A673 (cell line): Measurements from ENCODE around the gene TRIM50. TPM values are rescaled to one million over a fixed set of nuclear protein-coding genes. Genes with fewer than 3 reads are reported as not detected.
"Not testable (repeated sequence)": the region's sequence is repeated elsewhere in the genome, so short reads cannot be mapped to it uniquely, and the experiment has no call there.

ENCODE experiments used
- BruUV-seq: library from RNA; stranded (reverse); fragments of 400-500 nt; replicated peaks from 2 replicates; lab custom pipeline; 2021; lab: Mats Ljungman, UMichigan
- CTCF ChIA-PET: fragments of 300-600 bp; sonication (Branson Sonifier 250); formaldehyde crosslinking; loops from one replicate; lab custom pipeline; 2022; ENCODE audit warnings: antibody characterized with exemption; lab: Charles Lee
- POLR2A ChIA-PET: fragments of 300-600 bp; sonication (Branson Sonifier 250); formaldehyde crosslinking; loops from one replicate; lab custom pipeline; 2022; ENCODE audit warnings: antibody characterized with exemption; ENCODE audit not compliant: low non-redundant PET; lab: Charles Lee
- DNase-seq: peaks from one replicate; pipeline ENCODE4 v3.0.0-alpha.2; 2015; ENCODE audit warnings: low spot score
- H3K27ac ChIP-seq: fragments of 200-600 bp; sonication (generic); 2 replicates; pipeline ENCODE4 v1.5.1; 2016; ENCODE audit warnings: mixed run types, low read depth, mild to moderate bottlenecking, mixed read lengths, antibody characterized with exemption, low read length; ENCODE audit not compliant: poor library complexity, severe bottlenecking
- H3K27me3 ChIP-seq: fragments of 200-600 bp; sonication (generic); replicated peaks from 2 replicates; pipeline ENCODE4 v1.6.1; 2017; ENCODE audit warnings: mixed run types, low read depth, mild to moderate bottlenecking, mixed read lengths, antibody characterized with exemption, low read length; ENCODE audit not compliant: insufficient read depth, poor library complexity
- H3K36me3 ChIP-seq: fragments of 200-600 bp; sonication (generic); 2 replicates; pipeline ENCODE4 v1.6.1; 2016; ENCODE audit warnings: mixed run types, mild to moderate bottlenecking, mixed read lengths, antibody characterized with exemption, low read length; ENCODE audit not compliant: insufficient read depth, poor library complexity, severe bottlenecking
- H3K4me1 ChIP-seq: fragments of 200-600 bp; sonication (generic); 2 replicates; pipeline ENCODE4 v1.6.1; 2017; ENCODE audit warnings: mixed run types, mild to moderate bottlenecking, mixed read lengths, antibody characterized with exemption, low read length; ENCODE audit not compliant: insufficient read depth, poor library complexity, severe bottlenecking
- H3K4me3 ChIP-seq: fragments of 200-600 bp; sonication (generic); 2 replicates; pipeline ENCODE4 v1.5.1; 2016; ENCODE audit warnings: low read depth, mixed run types, mild to moderate bottlenecking, mixed read lengths, low read length; ENCODE audit not compliant: poor library complexity, severe bottlenecking
- H3K9me3 ChIP-seq: fragments of 200-600 bp; sonication (generic); 2 replicates; pipeline ENCODE4 v1.6.1; 2016; ENCODE audit warnings: mixed run types, low read depth, mild to moderate bottlenecking, mixed read lengths, antibody characterized with exemption, low read length; ENCODE audit not compliant: poor library complexity, severe bottlenecking
- CTCF ChIP-seq: fragments of 300-800, 200-600 bp; sonication (generic); conservative IDR thresholded peaks from 2 replicates; pipeline ENCODE4 v1.5.1; 2017; ENCODE audit warnings: low read depth, mild to moderate bottlenecking, antibody characterized with exemption, low read length, moderate library complexity, mixed read lengths
- EZH2 ChIP-seq: fragments of 200-600 bp; sonication (generic); IDR thresholded peaks from 2 replicates; pipeline ENCODE4 v1.6.1; 2017; ENCODE audit warnings: borderline replicate concordance, low read depth, mild to moderate bottlenecking, mixed read lengths, antibody characterized with exemption, low read length; ENCODE audit not compliant: poor library complexity, severe bottlenecking
- intact Hi-C: fragments of 100-400 bp; cut with micrococcal nuclease; formaldehyde crosslinking; loops from one replicate; pipeline ENCODE4 v1.10.0; 2022; ENCODE audit not compliant: unreplicated experiment
- total RNA-seq: library from RNA; stranded (reverse); gene quantifications from 2 replicates; pipeline ENCODE4 v1.2.3, GENCODE V29; 2021

TRIM50 gene
- total RNA-seq, 1 experiment from 2014 or later, result not detected

- POLR2A ChIA-PET, result no interaction called here
- intact Hi-C loops, result no loop called here
- CTCF ChIA-PET, result no interaction called here
- DNase-seq, result peak; percentile 57
- TF ChIP-seq CTCF, result no peak
- TF ChIP-seq EZH2, result no peak
- H3K27me3 ChIP-seq, result no peaks in the 10 kb centered on the region
- no TSS peak for BruUV-seq
- peak within 1 kb of the TSS; percentile 61 for H3K27ac ChIP-seq
- H3K4me1 ChIP-seq, result no peaks in the 10 kb centered on the region
- no peaks in the 10 kb centered on the region for H3K9me3 ChIP-seq
- peak within 1 kb of the TSS; percentile 59 for H3K4me3 ChIP-seq
- no peaks in the 10 kb centered on the region for H3K36me3 ChIP-seq
Observed at GRCh38 chr7:73308665-73309214, 19.1 kb downstream of the TRIM50 start, which contains the start of gene NSUN5. Gene NSUN5, minus strand, starts transcription at chr7:73308826. Its CDS starts 36 bp downstream, at chr7:73308790.

- POLR2A ChIA-PET, result no interaction called here
- H3K27me3 ChIP-seq, result no peaks in the 10 kb centered on the region
- TF ChIP-seq EZH2, result no peak
- TF ChIP-seq CTCF, result no peak
- no peak for DNase-seq
- H3K4me1 ChIP-seq, result no peaks in the 10 kb centered on the region
- no peaks in the 10 kb centered on the region for H3K36me3 ChIP-seq
- BruUV-seq, result TSS peak; percentile 56
- CTCF ChIA-PET, result no interaction called here
- H3K9me3 ChIP-seq, result no peaks in the 10 kb centered on the region
- H3K4me3 ChIP-seq, result peak overlapping the region; percentile 59
- intact Hi-C loops, result no loop called here
- H3K27ac ChIP-seq, result peak overlapping the region; percentile 61
Observed at GRCh38 chr7:73308074-73308664, 19.7 kb downstream of the TRIM50 start.

- no peak for TF ChIP-seq EZH2
- no peak for TF ChIP-seq CTCF
- Histone ChIP-seq H3K36me3 (no peaks in the 10 kb centered on the region), H3K27ac (no peak overlapping the region), H3K4me3 (peak overlapping the region; percentile 59), H3K27me3 (no peaks in the 10 kb centered on the region), H3K4me1 (no peaks in the 10 kb centered on the region), H3K9me3 (no peaks in the 10 kb centered on the region)
- POLR2A ChIA-PET, result no interaction called here
- intact Hi-C loops, result no loop called here
- CTCF ChIA-PET, result no interaction called here
- BruUV-seq, result no TSS peak
- no peak for DNase-seq
Observed at GRCh38 chr7:73307436-73307835, 20.4 kb downstream of the TRIM50 start.

DNA sequence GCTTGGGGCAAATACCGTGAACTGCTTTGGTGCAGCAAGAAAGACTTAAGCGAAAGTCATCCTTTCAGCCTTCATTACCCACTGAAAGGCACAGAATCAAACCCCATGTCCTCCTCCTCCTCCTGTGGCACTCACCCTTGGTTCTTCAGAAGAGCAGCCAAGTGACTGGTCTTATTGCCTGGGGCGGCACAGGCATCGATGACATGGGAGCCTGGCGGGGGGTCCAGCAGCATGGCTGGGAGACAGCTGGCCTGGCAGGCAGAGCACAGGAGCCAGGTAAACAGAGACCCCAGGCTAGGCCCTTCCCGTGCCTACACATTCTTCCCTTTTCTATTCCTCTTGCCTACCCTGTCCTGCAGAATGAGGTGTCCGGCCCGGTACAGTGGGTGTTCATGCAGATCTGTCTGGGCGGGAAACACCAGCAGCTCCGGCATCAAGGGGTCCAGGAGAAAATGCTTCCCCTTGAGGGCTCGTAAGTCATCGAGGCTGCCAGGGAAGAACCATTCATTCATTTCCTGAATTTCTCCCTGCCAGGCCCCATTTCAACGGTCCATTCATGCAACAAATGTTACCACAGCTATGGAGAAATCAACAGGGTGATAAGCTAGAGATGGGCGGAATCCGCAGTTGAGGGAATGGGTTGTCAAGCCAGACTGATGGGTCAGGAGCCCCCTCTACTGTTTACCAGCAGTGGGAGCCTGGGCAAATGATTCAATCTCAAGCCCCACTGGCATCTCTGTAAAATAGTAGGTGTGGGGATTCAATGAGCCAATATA lies 23.1 kb downstream of the TRIM50 start:
- POLR2A ChIA-PET, CTCF ChIA-PET: not testable (repeated sequence)

More for the DNA sequence above, 23.1 kb downstream of the TRIM50 start:
- H3K36me3 ChIP-seq, H3K4me3 ChIP-seq, H3K27ac ChIP-seq, intact Hi-C loops, H3K9me3 ChIP-seq, BruUV-seq, H3K4me1 ChIP-seq, DNase-seq, H3K27me3 ChIP-seq: not testable (repeated sequence)
